Transverse colon (tissue), 4 donors: ENCODE measurements around the gene MYO16. TPM values are rescaled to one million over a fixed set of nuclear protein-coding genes. Genes with fewer than 3 reads are reported as not detected.

ENCODE experiments used
- DNase-seq: peaks from one replicate; pipeline ENCODE4 v3.0.0-alpha.2; 2019
- H3K27ac ChIP-seq, 4 donors: fragments of 200-600 bp; sonication (generic); 2 replicates each; pipeline ENCODE4 v1.5.1; 2016 to 2018; ENCODE audit warnings: inconsistent platforms in 4 of 4
- H3K27me3 ChIP-seq: fragments of 200-600 bp; sonication (generic); 2 replicates; pipeline ENCODE4 v1.5.1; 2017; ENCODE audit warnings: inconsistent platforms
- H3K36me3 ChIP-seq, 4 donors: fragments of 200-600 bp; sonication (generic); 2 replicates each; pipeline ENCODE4 v1.5.1; 2017 to 2019; ENCODE audit warnings: inconsistent platforms in 4 of 4
- H3K4me1 ChIP-seq, 4 donors: fragments of 200-600 bp; sonication (generic); 2 replicates each; pipeline ENCODE4 v1.5.1; 2017 to 2020; ENCODE audit warnings: inconsistent platforms in 4 of 4
- H3K4me3 ChIP-seq, 4 donors: fragments of 200-600 bp; sonication (generic); 1 replicate in 1 of 4; 2 replicates in 3 of 4; pipeline versions ENCODE4 v1.5.1 to v1.6.1; 2017 to 2019; ENCODE audit warnings: inconsistent platforms in 4 of 4
- H3K9me3 ChIP-seq, 2 donors: fragments of 200-600 bp; sonication (generic); 2 replicates each; pipeline ENCODE4 v1.5.1; 2017 to 2019; ENCODE audit warnings: inconsistent platforms in 2 of 2
- EP300 ChIP-seq: sonication (generic); formaldehyde crosslinking; IDR thresholded peaks from one replicate; pipeline ENCODE4 v1.6.1; 2017; ENCODE audit warnings: antibody characterized with exemption, low read depth
- POLR2A ChIP-seq: fragments of 450-650 bp; IDR thresholded peaks from one replicate; pipeline ENCODE4 v1.6.1; 2016; ENCODE audit warnings: antibody characterized with exemption, mild to moderate bottlenecking, moderate library complexity
- POLR2AphosphoS5 ChIP-seq, 3 donors: sonication (generic); formaldehyde crosslinking; IDR thresholded peaks; one replicate each; pipeline ENCODE4 v1.6.1; 2016; ENCODE audit warnings: antibody characterized with exemption in 3 of 3
- WGBS, 2 donors: methylation state at CpG; one replicate each; pipeline ENCODE4 v1.1.5; 2018; ENCODE audit warnings: low coverage in 1 of 2; 5-methylcytosine and 5-hydroxymethylcytosine counted together
- in situ Hi-C, 4 donors: fragments of 200-750 bp; cut with MboI; loops; one replicate each; pipeline versions ENCODE4 v1.15.0 to v1.15.1; 2017; ENCODE audit warnings: low sequenced_read_pairs in 3 of 4, low pct_ligation_motif_present in 1 of 4, low pct_unique_long_range_greater_than_20kb in 1 of 4
- intact Hi-C: fragments of 100-400 bp; cut with DNase I; formaldehyde crosslinking; loops from one replicate; pipeline ENCODE4 v1.15.1; 2023; ENCODE audit warnings: low total_unique reads
- total RNA-seq, 4 donors: library from RNA; depleted of rRNA; stranded (reverse); fragments of >200 nt; gene quantifications; one replicate each; pipeline ENCODE4 v1.1.0, GENCODE V29; 2016
- TF ChIP-seq, protein P1 (sequence below), 5 experiments: fragments of 200-600 bp in 3 of 5; fragments of 450-650 bp in 2 of 5; sonication (generic) in 3 of 5; IDR thresholded peaks; 1 replicate in 2 of 5; 2 replicates in 3 of 5; pipeline ENCODE4 v1.5.1; 2016 to 2017; ENCODE audit warnings: antibody characterized with exemption in 5 of 5, inconsistent platforms in 3 of 5, mild to moderate bottlenecking in 2 of 5, moderate library complexity in 1 of 5

The MYO16 gene
- total RNA-seq, 4 donors from 2014 or later, result under 0.01 to 3.4 TPM; not detected in 2

- Histone ChIP-seq H3K4me1 (no peaks in the 10 kb centered on the region), H3K27me3 (no peaks in the 10 kb centered on the region), H3K4me3 (no peak overlapping the region), H3K27ac (no peak overlapping the region), H3K36me3 (no peaks in the 10 kb centered on the region), H3K9me3 (peaks cover 0 to 1% of the 10 kb centered on the region in 2 donors)
- DNase-seq, result no peak
- in situ Hi-C loops (no loop called here), intact Hi-C loops (no loop called here)
- no peak for TF ChIP-seq POLR2A
- no peak for TF ChIP-seq POLR2AphosphoS5 (IDR thresholded peaks at IDR 0.05)
- no peak for TF ChIP-seq EP300
- TF ChIP-seq, protein P1, sequence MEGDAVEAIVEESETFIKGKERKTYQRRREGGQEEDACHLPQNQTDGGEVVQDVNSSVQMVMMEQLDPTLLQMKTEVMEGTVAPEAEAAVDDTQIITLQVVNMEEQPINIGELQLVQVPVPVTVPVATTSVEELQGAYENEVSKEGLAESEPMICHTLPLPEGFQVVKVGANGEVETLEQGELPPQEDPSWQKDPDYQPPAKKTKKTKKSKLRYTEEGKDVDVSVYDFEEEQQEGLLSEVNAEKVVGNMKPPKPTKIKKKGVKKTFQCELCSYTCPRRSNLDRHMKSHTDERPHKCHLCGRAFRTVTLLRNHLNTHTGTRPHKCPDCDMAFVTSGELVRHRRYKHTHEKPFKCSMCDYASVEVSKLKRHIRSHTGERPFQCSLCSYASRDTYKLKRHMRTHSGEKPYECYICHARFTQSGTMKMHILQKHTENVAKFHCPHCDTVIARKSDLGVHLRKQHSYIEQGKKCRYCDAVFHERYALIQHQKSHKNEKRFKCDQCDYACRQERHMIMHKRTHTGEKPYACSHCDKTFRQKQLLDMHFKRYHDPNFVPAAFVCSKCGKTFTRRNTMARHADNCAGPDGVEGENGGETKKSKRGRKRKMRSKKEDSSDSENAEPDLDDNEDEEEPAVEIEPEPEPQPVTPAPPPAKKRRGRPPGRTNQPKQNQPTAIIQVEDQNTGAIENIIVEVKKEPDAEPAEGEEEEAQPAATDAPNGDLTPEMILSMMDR (IDR thresholded peaks at IDR 0.05), result no peak
- WGBS, 2 donors, result 79 to 83% methylated on average over 6 of the region's 6 CpGs
Measured at GRCh38 chr13:108674346-108674745, 44.9 kb downstream of the MYO16 start.

GRCh38 chr13:108674771-108675170, 45.4 kb downstream of the MYO16 start:
- intact Hi-C loops (no loop called here), in situ Hi-C loops (no loop called here)
- 87 to 100% methylated on average over 2 to 4 of the region's 4 CpGs for WGBS, 2 donors
- Histone ChIP-seq H3K9me3 (no peaks in the 10 kb centered on the region), H3K27ac (no peak overlapping the region), H3K4me1 (no peaks in the 10 kb centered on the region), H3K27me3 (no peaks in the 10 kb centered on the region), H3K4me3 (no peak overlapping the region), H3K36me3 (no peaks in the 10 kb centered on the region)
- no peak for DNase-seq
- TF ChIP-seq POLR2A (no peak), POLR2AphosphoS5 (IDR thresholded peaks at IDR 0.05) (no peak), EP300 (no peak)
- TF ChIP-seq, protein P1 (IDR thresholded peaks at IDR 0.05), result no peak

- Histone ChIP-seq H3K9me3 (no peaks in the 10 kb centered on the region), H3K36me3 (no peaks in the 10 kb centered on the region), H3K27me3 (no peaks in the 10 kb centered on the region), H3K4me3 (no peak overlapping the region), H3K27ac (no peak overlapping the region), H3K4me1 (no peaks in the 10 kb centered on the region)
- TF ChIP-seq, protein P1 (IDR thresholded peaks at IDR 0.05), result no peak
- TF ChIP-seq POLR2AphosphoS5 (IDR thresholded peaks at IDR 0.05) (no peak), EP300 (no peak), POLR2A (no peak)
- in situ Hi-C loops, result no loop called here
- 63% methylated on average over 8 of the region's 8 CpGs; no CpG with 5 or more reads in 1 of the 2 donors for WGBS, 2 donors
- no peak for DNase-seq
- intact Hi-C loops, result no loop called here
Measured at GRCh38 chr13:108676620-108677019, 47.2 kb downstream of the MYO16 start.

GRCh38 chr13:108677806-108678205, 48.4 kb downstream of the MYO16 start:
- Histone ChIP-seq H3K36me3 (no peaks in the 10 kb centered on the region), H3K4me3 (no peak overlapping the region), H3K27ac (no peak overlapping the region), H3K4me1 (no peaks in the 10 kb centered on the region), H3K27me3 (no peaks in the 10 kb centered on the region), H3K9me3 (no peaks in the 10 kb centered on the region)
- intact Hi-C loops, result no loop called here
- WGBS, 2 donors, result 64 to 70% methylated on average over 3 of the region's 3 CpGs
- no peak for DNase-seq
- in situ Hi-C loops, result no loop called here
- no peak for TF ChIP-seq POLR2AphosphoS5 (IDR thresholded peaks at IDR 0.05)
- TF ChIP-seq EP300, result no peak
- TF ChIP-seq, protein P1 (IDR thresholded peaks at IDR 0.05), result no peak
- no peak for TF ChIP-seq POLR2A
